ENCODE data around the gene ITPRIPL2. TPM values are rescaled to one million over a fixed set of nuclear protein-coding genes. Genes with fewer than 3 reads are reported as not detected.

ITPRIPL2 gene
- 1.4 TPM for polyA plus RNA-seq (2012; ENCODE audit: insufficient read depth, insufficient read length, low read depth)

DNA sequence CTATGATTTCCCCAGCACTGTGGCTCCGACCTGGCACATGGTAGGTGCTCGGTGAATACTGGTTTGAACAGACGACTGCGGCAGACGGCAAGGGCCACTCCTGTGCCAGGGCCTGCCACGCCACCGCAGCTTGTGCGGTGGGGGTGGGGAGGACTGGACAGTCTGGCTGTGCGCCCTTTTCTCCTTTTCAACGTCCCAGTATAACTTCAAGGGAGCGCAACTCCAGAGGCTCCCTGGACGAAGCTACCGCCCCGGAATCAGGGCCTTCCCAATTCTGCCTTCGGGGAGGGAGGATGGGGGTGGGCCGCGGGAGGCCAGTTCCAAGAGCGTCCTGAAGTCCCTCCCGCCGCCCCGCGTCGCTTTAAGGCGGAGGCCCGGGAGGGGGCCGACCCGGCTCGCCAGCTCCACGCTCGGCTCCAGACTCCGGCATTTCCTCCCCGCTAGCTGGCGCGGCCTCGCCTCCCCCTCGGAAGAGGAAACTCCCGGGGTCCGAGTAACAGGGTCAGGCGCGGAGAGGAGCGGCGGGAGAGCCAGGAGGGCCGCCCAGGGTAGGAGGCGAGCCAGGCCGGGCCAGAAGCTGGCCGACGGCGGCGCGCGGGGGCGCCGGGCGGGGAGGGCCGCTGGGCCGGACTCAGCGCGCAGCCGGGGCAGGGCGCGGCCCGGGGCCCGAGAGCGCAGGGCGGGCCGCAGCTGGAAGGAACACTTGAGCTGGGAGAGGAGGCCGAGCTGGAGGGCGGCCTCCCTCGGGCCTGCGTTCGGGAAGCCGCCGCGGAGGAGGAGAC, at the start of gene ITPRIPL2:
Gene ITPRIPL2, plus strand, starts transcription at position 388 of the 782 bp plus-strand sequence. CDS start 498 bp downstream, outside the sequence.
- H3K36me3 ChIP-seq: no peaks in the 10 kb centered on the region
- H3K4me1 ChIP-seq: no peaks in the 10 kb centered on the region
- peaks cover 17% of the 10 kb centered on the region for H3K27me3 ChIP-seq
- DNase-seq: peak; percentile 26
- H3K9me3 ChIP-seq: no peaks in the 10 kb centered on the region
- H3K4me3 ChIP-seq (ENCODE audit: low read depth, low read length): peak within 1 kb of the TSS; percentile 46
- TF ChIP-seq, protein P1, sequence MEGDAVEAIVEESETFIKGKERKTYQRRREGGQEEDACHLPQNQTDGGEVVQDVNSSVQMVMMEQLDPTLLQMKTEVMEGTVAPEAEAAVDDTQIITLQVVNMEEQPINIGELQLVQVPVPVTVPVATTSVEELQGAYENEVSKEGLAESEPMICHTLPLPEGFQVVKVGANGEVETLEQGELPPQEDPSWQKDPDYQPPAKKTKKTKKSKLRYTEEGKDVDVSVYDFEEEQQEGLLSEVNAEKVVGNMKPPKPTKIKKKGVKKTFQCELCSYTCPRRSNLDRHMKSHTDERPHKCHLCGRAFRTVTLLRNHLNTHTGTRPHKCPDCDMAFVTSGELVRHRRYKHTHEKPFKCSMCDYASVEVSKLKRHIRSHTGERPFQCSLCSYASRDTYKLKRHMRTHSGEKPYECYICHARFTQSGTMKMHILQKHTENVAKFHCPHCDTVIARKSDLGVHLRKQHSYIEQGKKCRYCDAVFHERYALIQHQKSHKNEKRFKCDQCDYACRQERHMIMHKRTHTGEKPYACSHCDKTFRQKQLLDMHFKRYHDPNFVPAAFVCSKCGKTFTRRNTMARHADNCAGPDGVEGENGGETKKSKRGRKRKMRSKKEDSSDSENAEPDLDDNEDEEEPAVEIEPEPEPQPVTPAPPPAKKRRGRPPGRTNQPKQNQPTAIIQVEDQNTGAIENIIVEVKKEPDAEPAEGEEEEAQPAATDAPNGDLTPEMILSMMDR (IDR thresholded peaks at IDR 0.05; ENCODE audit: low read depth, low read length): no peak

DNA sequence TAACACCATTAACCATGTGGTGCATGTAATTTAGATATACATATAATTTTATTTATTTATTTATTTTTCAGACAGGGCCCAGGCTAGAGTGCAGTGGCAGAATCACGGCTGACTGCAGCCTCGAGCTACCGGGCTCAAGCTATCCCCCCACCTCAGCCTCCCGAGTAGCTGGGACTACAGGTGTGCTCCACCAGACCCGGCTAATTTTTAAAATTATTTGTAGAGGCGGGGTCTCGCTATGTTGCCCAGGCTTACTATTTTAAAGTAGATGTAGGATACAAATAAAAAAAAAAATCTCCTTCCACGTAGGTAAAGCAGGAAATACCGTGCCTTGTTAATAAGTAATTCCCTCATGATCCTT, 46.8 kb upstream of the ITPRIPL2 start:
- peak overlapping the region; percentile 95 for H3K4me3 ChIP-seq (ENCODE audit: low read depth, low read length)
- no peaks in the 10 kb centered on the region; the same call in 1 of the 2 replicates for H3K4me1 ChIP-seq
- H3K9me3 ChIP-seq: no peaks in the 10 kb centered on the region
- DNase-seq: no peak
- TF ChIP-seq, protein P1 (IDR thresholded peaks at IDR 0.05; ENCODE audit: low read depth, low read length): no peak
- no peaks in the 10 kb centered on the region for H3K36me3 ChIP-seq
- no peaks in the 10 kb centered on the region for H3K27me3 ChIP-seq

DNA sequence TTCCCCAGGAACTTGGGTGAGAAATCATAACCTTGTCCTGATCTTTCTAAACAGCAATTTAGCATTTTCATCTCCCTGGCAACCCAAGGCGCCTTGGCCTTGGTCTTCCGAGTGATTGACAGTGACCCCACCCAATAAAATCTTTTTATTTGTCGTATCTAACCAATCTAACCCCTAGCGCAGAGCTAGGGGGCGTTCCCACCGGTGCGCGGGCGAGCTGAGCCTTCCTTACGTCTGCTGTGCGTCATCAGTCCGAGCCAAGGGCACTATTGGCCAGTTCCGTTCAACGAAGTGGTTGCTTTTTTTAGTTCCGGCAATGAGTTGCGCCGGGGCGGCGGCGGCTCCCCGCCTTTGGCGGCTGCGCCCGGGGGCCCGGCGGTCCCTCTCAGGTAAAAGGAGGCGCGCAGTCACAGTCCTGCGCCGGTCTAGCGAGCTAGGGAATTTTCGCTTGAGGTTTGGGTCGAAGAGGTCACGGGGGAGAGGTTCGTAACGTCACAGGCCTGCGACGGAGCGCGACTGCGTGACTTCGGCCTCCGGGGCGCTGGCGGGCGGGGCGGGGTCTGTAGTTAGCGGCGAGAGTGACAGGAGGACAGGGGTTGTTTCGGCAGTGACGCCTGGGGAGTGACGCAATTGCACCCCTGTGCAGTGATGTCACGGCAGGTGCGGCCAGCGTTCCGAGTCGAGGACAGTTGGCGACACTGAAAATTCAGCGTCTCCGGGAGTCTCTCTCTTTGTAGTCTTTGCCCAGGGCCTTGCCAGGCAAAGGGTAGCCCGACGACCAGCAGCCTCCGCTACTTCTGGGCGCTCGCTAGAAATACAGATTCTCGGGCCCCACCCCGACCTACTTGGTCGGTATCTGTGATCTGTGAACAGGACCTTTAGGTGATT, 46.2 kb upstream of the ITPRIPL2 start, which contains the start of gene COQ7:
Gene COQ7, plus strand, starts transcription at position 266 of the 888 bp plus-strand sequence. Its CDS starts 51 bp downstream, at position 317.
- Histone ChIP-seq H3K9me3 (no peaks in the 10 kb centered on the region), H3K4me3 (ENCODE audit: low read depth, low read length) (peak within 1 kb of the TSS; percentile 95), H3K27me3 (no peaks in the 10 kb centered on the region), H3K36me3 (peaks cover 4% of the 10 kb centered on the region; the same call in 1 of the 2 replicates), H3K4me1 (no peaks in the 10 kb centered on the region; the same call in 1 of the 2 replicates)
- DNase-seq: peak; percentile 98
- TF ChIP-seq, protein P1 (IDR thresholded peaks at IDR 0.05; ENCODE audit: low read depth, low read length): no peak

DNA sequence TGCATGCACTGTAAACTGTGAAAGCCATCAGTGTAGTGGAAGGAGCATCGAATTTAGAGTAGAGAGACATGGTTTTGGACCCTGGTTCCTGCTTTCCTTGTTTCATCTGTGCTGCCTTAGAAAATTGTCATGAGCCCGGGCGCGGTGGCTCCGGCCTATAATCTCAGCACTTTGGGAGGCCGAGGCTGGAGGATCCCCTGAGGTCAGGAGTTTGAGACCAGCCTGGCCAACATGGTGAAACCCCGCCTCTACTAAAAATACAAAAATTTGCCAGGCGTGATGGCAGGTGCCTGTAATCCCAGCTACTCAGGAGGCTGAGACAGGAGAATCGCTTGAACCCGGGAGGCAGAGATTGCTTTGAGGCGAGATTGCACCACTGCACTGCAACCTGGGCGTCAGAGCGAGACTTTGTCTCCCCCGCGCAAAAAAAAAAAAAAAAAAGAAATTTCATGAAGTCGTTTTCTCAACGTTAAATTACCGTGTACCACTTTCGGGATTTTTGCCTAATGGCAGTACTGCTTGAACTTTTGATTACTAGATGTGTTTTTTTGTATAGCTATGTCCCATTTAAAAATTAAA, 45.4 kb upstream of the ITPRIPL2 start:
- no peaks in the 10 kb centered on the region for H3K27me3 ChIP-seq
- no peaks in the 10 kb centered on the region for H3K9me3 ChIP-seq
- DNase-seq: no peak
- no peaks in the 10 kb centered on the region; the same call in 1 of the 2 replicates for H3K4me1 ChIP-seq
- TF ChIP-seq, protein P1 (IDR thresholded peaks at IDR 0.05; ENCODE audit: low read depth, low read length): no peak
- peak overlapping the region; percentile 95 for H3K4me3 ChIP-seq (ENCODE audit: low read depth, low read length)
- H3K36me3 ChIP-seq: peaks cover 8% of the 10 kb centered on the region; the same call in 1 of the 2 replicates

DNA sequence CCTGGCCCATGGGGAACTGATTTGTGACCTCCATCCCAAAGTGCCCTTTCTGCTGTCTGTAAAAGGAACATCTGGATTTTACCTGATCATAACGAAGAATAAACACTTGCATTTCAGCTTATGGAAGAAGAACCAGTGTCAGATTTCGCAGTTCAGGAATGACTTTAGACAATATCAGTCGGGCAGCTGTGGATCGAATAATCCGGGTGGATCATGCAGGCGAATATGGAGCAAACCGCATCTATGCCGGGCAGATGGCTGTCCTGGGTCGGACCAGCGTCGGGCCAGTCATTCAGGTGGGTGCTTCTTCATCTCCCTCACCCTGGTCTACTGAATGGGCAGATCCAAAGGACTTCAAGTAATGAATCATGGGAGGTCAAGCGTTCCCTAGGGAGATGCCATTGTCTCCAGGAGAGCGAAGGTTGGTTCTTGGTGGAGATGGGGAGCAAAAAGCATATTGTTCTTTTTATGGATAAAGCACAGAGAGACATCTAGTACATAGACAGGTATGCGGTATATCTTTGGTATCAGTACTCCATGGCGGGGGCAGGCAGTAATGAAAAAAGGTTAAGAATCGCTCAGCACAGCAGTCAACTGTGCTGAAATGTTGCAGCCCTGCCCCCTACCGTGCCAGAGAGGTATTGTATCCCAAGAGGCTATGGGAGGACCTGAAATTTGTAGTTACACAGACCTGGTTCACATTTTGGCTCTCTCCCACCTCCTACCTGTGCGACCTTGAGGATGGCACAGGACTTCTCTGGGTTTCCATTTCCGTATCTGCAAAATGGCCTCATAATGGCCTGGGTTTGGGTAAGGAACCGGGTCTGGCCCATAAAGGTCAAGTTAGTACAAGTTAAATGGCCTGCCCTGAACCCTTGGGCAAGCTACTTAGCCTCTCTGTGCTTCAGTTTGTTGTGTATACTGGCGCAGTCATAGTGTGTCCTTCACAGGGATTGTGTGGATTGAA, 41.7 kb upstream of the ITPRIPL2 start:
- no peaks in the 10 kb centered on the region for H3K9me3 ChIP-seq
- H3K4me1 ChIP-seq: no peaks in the 10 kb centered on the region
- peak; percentile 71 for DNase-seq
- no peak overlapping the region for H3K4me3 ChIP-seq (ENCODE audit: low read depth, low read length)
- TF ChIP-seq, protein P1 (IDR thresholded peaks at IDR 0.05; ENCODE audit: low read depth, low read length): peak; percentile 82
- no peaks in the 10 kb centered on the region for H3K27me3 ChIP-seq
- H3K36me3 ChIP-seq: peaks cover 19% of the 10 kb centered on the region; the same call in 1 of the 2 replicates
